Left kidney (tissue), 2 donors: ENCODE results near the gene COX7A2. TPM values are rescaled to one million over a fixed set of nuclear protein-coding genes. Genes with fewer than 3 reads are reported as not detected.

Experiments
- DNase-seq: peaks from one replicate; pipeline ENCODE4 v3.0.0-alpha.2; 2013
- polyA plus RNA-seq: library from polyadenylated mRNA; unstranded; fragments of 120-200 nt; gene quantifications from one replicate; pipeline ENCODE4 v1.2.1, GENCODE V29; 2013; ENCODE audit not compliant: insufficient read length

The COX7A2 gene
- polyA plus RNA-seq, 1 donor = 249 TPM

DNA sequence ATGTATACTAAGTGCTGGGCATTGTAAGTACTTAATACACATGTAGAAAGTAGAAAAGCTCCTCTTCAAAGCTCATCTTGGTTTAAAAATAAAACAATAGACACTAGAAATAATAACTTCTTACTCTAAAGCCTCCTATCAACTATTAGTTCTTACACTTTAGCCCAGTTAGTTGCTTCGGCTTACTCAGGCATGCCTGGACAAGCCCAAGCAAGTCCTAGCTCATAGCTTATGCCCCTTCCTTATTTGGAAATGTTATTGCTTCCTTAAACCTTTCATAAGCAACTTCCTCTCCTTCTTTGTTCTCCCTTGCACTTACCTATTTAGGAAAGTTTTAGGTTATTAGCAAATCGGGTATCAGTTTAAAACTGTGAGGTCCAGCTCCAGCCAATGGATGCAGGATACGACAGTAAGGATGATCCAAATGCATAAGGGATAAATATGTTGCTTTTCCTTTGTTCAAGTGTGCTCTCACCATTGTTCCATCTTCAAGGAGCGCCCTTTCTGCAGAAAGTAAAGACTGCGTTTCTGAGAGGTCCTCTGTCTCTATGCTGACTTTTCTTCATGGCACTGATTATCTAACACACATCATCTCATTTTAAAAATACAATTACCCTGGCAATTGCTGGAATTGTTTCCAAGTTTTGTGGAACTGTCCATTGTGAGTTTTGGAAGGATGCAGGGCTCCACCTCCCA lies 28.7 kb upstream of the COX7A2 start:
- no peak for DNase-seq

GRCh38 chr6:75268988-75269354 lies 25.4 kb upstream of the COX7A2 start:
- DNase-seq = no peak

DNA sequence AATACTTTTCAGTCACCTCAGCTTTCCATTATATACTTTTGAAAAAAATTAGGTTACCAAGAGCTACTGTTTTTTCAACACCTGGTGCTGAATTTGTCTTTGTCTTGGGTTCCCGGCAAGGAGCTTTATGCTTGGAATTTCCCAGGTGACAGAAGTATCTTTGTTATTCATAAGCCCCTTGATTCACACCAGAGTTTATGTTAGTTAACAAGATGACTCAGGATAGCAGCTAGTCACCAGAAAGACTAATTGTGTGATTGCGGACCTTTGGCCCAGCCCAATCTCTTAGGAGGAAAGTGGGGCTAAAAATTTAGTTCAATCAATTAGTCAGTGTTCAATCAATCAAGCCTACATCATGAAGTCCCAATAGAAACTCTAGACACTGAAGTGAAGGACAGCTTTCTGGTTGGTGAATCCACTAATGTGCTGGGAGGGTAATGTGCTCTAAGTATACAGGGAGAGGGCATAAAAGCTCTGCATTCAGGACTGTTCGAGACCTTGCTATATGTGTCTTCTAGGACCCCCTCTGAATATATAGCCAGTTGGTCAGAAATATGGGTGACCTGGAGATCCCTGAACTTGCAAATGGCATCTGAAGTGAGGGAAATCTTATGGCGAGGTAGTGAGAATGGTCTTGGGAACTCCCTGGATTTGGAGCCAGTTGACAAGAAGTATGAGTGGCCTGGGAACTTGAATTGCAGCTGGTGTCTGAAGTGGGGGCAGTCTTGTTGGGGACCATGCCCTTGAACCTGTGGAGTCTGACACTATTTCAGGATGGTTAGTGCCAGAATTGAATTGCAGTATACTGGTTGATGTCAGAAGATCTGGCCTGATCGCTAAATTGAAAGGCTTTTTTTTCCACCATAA lies 24.8 kb upstream of the COX7A2 start:
- no peak for DNase-seq

- DNase-seq = no peak
These were observed 23.9 kb upstream of the COX7A2 start for GRCh38 chr6:75267461-75267860.

GRCh38 chr6:75266716-75267291 lies 23.2 kb upstream of the COX7A2 start:
- peak; percentile 37 for DNase-seq

GRCh38 chr6:75263401-75263750 lies 19.8 kb upstream of the COX7A2 start:
- DNase-seq = no peak

DNA sequence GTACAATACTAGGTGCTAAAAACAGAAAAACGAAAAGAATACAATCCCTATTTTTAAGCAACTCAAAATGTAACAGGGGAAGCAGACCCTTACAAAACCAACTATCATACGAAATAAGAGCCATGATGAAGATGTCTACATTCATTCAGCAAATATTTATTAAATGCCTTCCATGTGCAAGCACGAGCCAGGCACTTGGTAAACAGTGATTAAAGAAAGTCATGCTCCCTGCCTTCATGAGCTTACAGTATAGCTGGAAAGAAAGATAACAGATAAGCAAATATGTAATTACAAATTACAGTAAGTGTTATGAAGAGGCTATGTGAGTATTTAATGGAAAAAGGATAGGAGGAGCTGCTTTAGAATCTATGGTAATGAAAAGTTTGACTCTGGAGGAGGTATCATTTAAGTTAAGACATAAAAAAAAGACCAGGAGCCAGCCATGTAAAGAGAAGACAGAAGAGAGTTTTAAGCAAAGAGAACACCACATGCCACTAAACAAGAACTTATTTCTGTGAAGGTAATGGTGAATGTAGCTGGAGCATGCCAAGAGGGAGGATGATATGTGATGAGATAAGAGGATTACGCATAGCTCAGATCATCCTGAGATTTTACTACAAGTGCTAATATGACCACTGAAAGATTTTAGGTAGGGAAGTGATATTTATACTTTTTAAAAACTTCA lies 19.3 kb upstream of the COX7A2 start:
- DNase-seq = no peak

DNA sequence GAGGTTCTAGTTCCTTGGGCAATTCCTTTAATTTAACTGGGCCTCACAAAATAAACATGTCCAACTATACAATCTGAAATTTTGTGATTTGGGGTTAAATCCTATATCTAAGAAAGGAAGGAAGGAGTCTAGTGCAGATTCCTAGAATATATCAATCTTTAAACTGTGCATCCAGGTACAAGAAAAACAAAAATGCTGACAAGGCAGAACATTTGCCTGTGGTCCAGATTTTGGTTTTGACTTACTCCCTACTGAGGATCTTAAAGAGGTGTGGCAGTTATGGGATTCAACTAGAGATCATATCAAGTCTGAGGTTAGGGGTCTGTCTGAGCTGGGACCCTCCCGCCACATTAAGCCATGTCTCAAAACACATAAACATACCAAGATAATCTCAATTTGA lies 17.7 kb upstream of the COX7A2 start:
- DNase-seq = no peak

- no peak for DNase-seq
These were observed 13.9 kb upstream of the COX7A2 start for GRCh38 chr6:75257343-75258087.

DNA sequence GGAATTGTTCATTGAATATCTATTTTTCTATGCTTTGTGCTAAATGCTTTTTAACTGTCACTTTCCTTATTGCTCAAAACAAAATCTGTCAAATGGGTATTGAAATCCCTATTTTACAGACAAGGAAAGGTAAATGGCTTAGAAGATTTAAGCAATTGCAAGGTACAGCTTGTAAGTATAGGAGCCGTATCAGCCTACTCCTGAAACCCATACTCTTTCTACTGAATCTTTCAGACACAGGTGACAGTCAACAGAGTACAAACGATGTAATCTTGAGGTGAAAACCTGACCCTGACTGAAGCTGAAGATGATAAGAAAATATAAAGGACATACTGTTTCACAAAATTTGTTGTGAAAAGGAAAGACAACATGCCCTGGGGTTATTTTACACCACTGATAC lies 7.0 kb upstream of the COX7A2 start:
- no peak for DNase-seq

- DNase-seq = no peak
These were observed 6.2 kb upstream of the COX7A2 start for GRCh38 chr6:75249837-75250236.

DNA sequence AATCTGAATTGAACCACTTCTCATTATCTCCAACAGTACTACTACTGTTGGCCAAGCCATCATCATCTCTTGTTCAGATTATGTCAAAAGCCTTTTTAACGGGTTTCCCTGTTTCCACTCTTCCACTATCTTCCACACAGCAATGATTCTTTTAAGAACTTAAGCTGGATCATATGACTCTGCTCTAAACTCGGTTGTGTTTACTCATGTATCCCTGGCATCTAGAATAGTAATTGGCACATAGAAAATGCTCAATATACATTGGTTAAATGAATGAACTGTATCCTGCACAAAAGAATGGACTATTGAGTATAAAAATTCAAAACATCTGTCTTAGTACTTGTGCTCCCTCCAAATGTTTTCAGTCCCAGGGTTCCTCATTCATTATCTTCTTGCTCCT lies 2.8 kb upstream of the COX7A2 start:
- DNase-seq = no peak

DNA sequence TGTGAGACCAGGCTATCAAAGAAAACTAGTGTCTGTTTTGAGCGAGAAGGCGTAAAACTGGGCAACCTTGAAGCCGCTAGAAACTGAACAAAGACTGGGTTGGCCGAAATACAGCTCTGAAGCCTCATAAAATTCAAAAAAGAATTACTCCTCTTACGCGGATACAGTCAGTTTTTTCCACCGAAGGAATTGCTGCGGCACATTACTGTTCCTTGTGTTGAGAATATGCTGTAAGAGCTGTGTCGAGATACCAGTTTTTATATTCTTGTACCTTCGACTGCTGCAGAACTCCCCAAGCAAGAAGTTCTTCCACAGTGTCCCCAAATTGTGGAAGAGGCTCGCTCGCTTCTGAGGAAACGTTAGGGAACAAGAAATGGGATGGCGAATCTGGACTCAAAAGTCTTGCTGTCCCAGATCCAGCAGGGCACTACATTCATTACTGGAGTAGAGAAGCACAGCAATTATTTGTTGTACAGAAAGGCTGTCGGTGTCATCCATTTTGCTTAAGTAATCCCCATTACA lies 523 bp upstream of the COX7A2 start:
- DNase-seq = no peak

- no peak for DNase-seq
These were observed 7.0 kb downstream of the COX7A2 start for GRCh38 chr6:75236630-75237029.

DNA sequence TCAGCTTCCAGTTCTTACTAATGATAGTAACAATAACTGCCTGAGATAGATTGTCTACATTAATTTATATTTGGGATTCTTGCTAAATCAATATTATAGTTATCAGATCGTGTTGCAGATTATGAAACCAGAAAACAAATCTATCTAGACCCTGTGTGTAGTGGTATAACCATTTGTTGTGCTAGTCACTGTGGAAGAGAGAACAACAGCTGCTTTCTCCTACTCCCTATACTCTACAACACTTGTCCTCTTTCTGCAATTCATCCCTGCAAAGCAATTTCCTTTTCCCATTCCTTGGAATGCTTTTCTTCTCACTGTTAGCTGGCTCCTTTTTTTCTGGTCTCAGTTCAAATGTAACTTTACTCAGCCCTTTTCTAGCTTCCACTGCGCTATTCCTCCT lies 8.3 kb downstream of the COX7A2 start:
- DNase-seq = no peak

DNA sequence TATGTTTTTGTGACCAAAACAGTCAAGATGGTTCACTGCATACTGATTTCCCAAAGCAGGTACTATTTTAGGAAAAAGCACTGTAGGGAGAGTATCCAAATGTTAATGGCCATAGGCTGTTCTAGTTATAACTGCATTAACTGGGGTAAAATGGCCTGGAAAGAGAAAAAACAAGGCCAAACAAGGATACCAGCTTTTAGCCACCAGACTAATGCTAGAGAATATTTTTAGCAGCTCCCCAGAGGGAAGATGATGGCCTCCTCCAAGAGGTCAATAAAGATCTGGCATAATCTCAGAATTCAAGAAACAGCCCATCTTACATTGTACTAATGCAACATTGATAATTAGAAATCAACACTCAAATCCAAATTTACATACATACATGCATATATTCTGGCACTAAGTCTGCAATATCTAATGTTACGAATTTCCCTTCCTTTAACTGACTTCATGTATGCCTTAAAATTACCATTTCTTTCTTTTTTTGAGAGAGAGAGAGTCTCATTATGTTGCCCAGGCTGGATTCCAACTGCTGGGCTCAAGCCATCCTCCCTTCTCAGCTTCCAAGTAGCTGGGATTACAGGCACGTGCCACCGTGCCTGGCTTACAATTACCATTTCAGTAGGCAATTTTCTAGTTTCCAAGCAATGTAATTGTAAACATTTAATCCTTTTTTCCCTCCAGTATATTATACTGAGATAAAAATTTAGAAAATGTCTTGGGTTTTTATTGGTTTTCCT lies 9.3 kb downstream of the COX7A2 start:
- DNase-seq = no peak

DNA sequence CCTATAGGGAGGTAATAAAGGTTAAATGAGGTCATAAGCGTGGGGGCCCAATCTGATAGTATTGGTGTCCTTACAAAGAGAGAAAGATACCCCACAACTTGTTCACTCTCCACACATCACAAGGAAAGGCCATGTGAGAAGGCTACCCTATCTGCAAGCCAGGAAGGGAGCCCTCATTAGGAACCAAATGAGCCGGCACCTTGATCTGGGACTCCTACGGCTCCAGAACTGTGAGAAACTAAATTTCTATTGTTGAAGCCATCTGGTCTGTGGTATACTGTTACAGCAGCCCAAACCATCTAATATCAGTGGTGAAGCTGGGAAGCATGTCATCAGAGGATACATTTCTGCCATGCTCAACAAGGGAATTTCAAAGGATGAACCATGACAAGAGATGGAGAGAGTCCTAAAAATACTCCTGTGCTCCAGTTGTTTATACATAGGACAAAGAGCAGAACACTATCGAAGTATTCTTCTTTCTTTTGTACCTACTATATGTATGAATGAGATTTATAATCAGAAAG lies 10.4 kb downstream of the COX7A2 start:
- no peak for DNase-seq

GRCh38 chr6:75230484-75231325 lies 12.9 kb downstream of the COX7A2 start:
- DNase-seq = no peak

DNA sequence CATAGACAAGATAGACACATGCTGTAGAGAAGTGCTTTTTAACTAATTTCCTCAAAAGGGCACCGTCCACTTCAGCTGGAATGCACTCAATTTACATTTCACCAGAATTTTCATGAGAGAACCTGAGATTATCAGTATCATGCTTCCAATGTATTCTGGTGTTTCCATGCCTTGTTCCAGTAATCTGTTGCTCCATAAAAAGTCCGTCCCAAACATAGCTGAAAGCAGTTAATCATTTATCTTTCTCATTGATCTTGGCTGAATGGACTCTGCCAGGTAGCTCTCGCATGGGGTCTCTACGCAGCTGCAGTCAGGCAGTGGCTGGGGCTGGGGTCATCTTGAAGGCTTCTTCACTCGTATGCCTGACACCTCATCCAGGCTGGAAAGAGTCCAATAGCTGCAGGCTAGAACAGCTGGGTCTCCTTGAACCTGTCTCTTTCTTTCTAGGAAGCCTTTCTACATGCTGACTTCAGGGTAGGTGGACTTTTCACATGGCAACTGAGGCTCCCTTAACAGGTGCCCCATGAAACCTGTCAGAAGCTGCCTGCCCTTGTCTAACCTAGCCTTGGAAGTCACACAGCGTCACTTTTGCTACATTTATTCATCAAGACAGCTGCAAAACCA lies 19.2 kb downstream of the COX7A2 start:
- DNase-seq = no peak
